ENCODE data around the gene RNF220.
"Not testable (repeated sequence)": the region's sequence is repeated elsewhere in the genome, so short reads cannot be mapped to it uniquely, and the experiment has no call there.

RNF220 gene

GRCh38 chr1:44554706-44555105, 149.7 kb downstream of the RNF220 start:
- ATAC-seq (replicated peaks), result no peak
- Mint-ChIP-seq H3K4me1 (ENCODE audit: low read depth in 2 of 2) (peaks cover 0 to 2% of the 10 kb centered on the region in 2 donors), H3K36me3 (ENCODE audit: insufficient read depth) (peaks cover 5% of the 10 kb centered on the region), H3K9me3 (no peaks in the 10 kb centered on the region), H3K4me3 (no peak overlapping the region), H3K27me3 (peaks cover 7 to 26% of the 10 kb centered on the region in 2 donors), H3K27ac (no peak overlapping the region)
- DNase-seq, result no peak

GRCh38 chr1:44557778-44558177, 152.7 kb downstream of the RNF220 start:
- Mint-ChIP-seq H3K4me1 (ENCODE audit: low read depth in 2 of 2) (peaks cover 2 to 12% of the 10 kb centered on the region in 2 donors), H3K9me3 (no peaks in the 10 kb centered on the region), H3K36me3 (ENCODE audit: insufficient read depth) (peaks cover 7% of the 10 kb centered on the region), H3K27me3 (peaks cover 7 to 26% of the 10 kb centered on the region in 2 donors), H3K27ac (no peak overlapping the region), H3K4me3 (no peak overlapping the region)
- ATAC-seq (replicated peaks) (no peak), DNase-seq (no peak)

- Mint-ChIP-seq H3K4me1 (ENCODE audit: low read depth in 2 of 2) (peaks cover 2 to 12% of the 10 kb centered on the region in 2 donors), H3K27ac (no peak overlapping the region), H3K36me3 (ENCODE audit: insufficient read depth) (peaks cover 7% of the 10 kb centered on the region), H3K9me3 (no peaks in the 10 kb centered on the region), H3K27me3 (peaks cover 7 to 26% of the 10 kb centered on the region in 2 donors), H3K4me3 (no peak overlapping the region)
- ATAC-seq (replicated peaks) (no peak), DNase-seq (no peak)
These were observed 153.8 kb downstream of the RNF220 start for GRCh38 chr1:44558883-44559282.

GRCh38 chr1:44559330-44559729, 154.3 kb downstream of the RNF220 start:
- H3K4me1 Mint-ChIP-seq (ENCODE audit: low read depth in 2 of 2), result peaks cover 2 to 12% of the 10 kb centered on the region in 2 donors
- H3K27ac Mint-ChIP-seq, result no peak overlapping the region
- H3K27me3 Mint-ChIP-seq, result peaks cover 7 to 30% of the 10 kb centered on the region in 2 donors
- no peak overlapping the region for H3K4me3 Mint-ChIP-seq
- DNase-seq (no peak), ATAC-seq (replicated peaks) (no peak)
- peaks cover 7% of the 10 kb centered on the region for H3K36me3 Mint-ChIP-seq (ENCODE audit: insufficient read depth)
- H3K9me3 Mint-ChIP-seq, result no peaks in the 10 kb centered on the region

- Mint-ChIP-seq H3K27me3 (peaks cover 7 to 36% of the 10 kb centered on the region in 2 donors), H3K36me3 (ENCODE audit: insufficient read depth) (peaks cover 7% of the 10 kb centered on the region), H3K9me3 (no peaks in the 10 kb centered on the region), H3K27ac (no peak overlapping the region), H3K4me3 (no peak overlapping the region), H3K4me1 (ENCODE audit: low read depth in 2 of 2) (peaks cover 2 to 12% of the 10 kb centered on the region in 2 donors)
- no peak for ATAC-seq (replicated peaks)
- no peak for DNase-seq
These were observed 154.9 kb downstream of the RNF220 start for GRCh38 chr1:44559913-44560312.

GRCh38 chr1:44560696-44561095, 155.6 kb downstream of the RNF220 start:
- not testable (repeated sequence) for DNase-seq; ATAC-seq (replicated peaks); H3K36me3 Mint-ChIP-seq (ENCODE audit: insufficient read depth); H3K9me3 Mint-ChIP-seq
- peaks cover 2 to 12% of the 10 kb centered on the region in 2 donors for H3K4me1 Mint-ChIP-seq (ENCODE audit: low read depth in 2 of 2)
- peaks cover 7 to 40% of the 10 kb centered on the region in 2 donors for H3K27me3 Mint-ChIP-seq
- peak overlapping the region; percentile 72 to 75 for H3K27ac Mint-ChIP-seq
- H3K4me3 Mint-ChIP-seq, result peak overlapping the region in 1 of 2 donors; percentile 40

- Mint-ChIP-seq H3K27me3 (peaks cover 8 to 49% of the 10 kb centered on the region in 2 donors), H3K4me3 (no peak overlapping the region), H3K36me3 (ENCODE audit: insufficient read depth) (peaks cover 7% of the 10 kb centered on the region), H3K27ac (no peak overlapping the region), H3K9me3 (no peaks in the 10 kb centered on the region), H3K4me1 (ENCODE audit: low read depth in 2 of 2) (peaks cover 2 to 10% of the 10 kb centered on the region in 2 donors)
- no peak for DNase-seq
- no peak for ATAC-seq (replicated peaks)
These were observed 160.2 kb downstream of the RNF220 start for GRCh38 chr1:44565259-44565750.

GRCh38 chr1:44565833-44566232, 160.8 kb downstream of the RNF220 start:
- no peak overlapping the region for H3K27ac Mint-ChIP-seq
- no peak for DNase-seq
- peaks cover 8 to 49% of the 10 kb centered on the region in 2 donors for H3K27me3 Mint-ChIP-seq
- H3K9me3 Mint-ChIP-seq, result no peaks in the 10 kb centered on the region
- H3K4me1 Mint-ChIP-seq (ENCODE audit: low read depth in 2 of 2), result peaks cover 2 to 5% of the 10 kb centered on the region in 2 donors
- no peak overlapping the region for H3K4me3 Mint-ChIP-seq
- ATAC-seq (replicated peaks), result no peak
- H3K36me3 Mint-ChIP-seq (ENCODE audit: insufficient read depth), result peaks cover 7% of the 10 kb centered on the region

GRCh38 chr1:44566281-44567046, 161.4 kb downstream of the RNF220 start:
- ATAC-seq (replicated peaks), result no peak
- Mint-ChIP-seq H3K9me3 (no peaks in the 10 kb centered on the region), H3K27ac (no peak overlapping the region), H3K4me1 (ENCODE audit: low read depth in 2 of 2) (no peaks in the 10 kb centered on the region), H3K27me3 (peaks cover 8 to 49% of the 10 kb centered on the region in 2 donors), H3K4me3 (no peak overlapping the region), H3K36me3 (ENCODE audit: insufficient read depth) (peaks cover 3% of the 10 kb centered on the region)
- no peak for DNase-seq

GRCh38 chr1:44568128-44568900, 163.3 kb downstream of the RNF220 start:
- no peaks in the 10 kb centered on the region for H3K9me3 Mint-ChIP-seq
- no peak for ATAC-seq (replicated peaks)

GRCh38 chr1:44569491-44569890, 164.4 kb downstream of the RNF220 start:
- no peak overlapping the region for H3K4me3 Mint-ChIP-seq
- H3K9me3 Mint-ChIP-seq, result no peaks in the 10 kb centered on the region
- ATAC-seq (replicated peaks) (no peak), DNase-seq (no peak)
- H3K4me1 Mint-ChIP-seq (ENCODE audit: low read depth in 2 of 2), result no peaks in the 10 kb centered on the region
- H3K27ac Mint-ChIP-seq, result no peak overlapping the region
- peaks cover 3% of the 10 kb centered on the region for H3K36me3 Mint-ChIP-seq (ENCODE audit: insufficient read depth)
- H3K27me3 Mint-ChIP-seq, result peaks cover 8 to 44% of the 10 kb centered on the region in 2 donors

More at GRCh38 chr1:44568128-44568900, 163.3 kb downstream of the RNF220 start:
- Mint-ChIP-seq H3K4me1 (ENCODE audit: low read depth in 2 of 2) (no peaks in the 10 kb centered on the region), H3K27ac (no peak overlapping the region), H3K27me3 (peaks cover 8 to 49% of the 10 kb centered on the region in 2 donors), H3K36me3 (ENCODE audit: insufficient read depth) (peaks cover 3% of the 10 kb centered on the region), H3K4me3 (no peak overlapping the region)
- no peak for DNase-seq

GRCh38 chr1:44571712-44572571, 166.9 kb downstream of the RNF220 start:
- Mint-ChIP-seq H3K4me3 (no peak overlapping the region), H3K36me3 (ENCODE audit: insufficient read depth) (no peaks in the 10 kb centered on the region), H3K27me3 (peaks cover 15 to 26% of the 10 kb centered on the region in 2 donors), H3K4me1 (ENCODE audit: low read depth in 2 of 2) (no peaks in the 10 kb centered on the region), H3K27ac (no peak overlapping the region), H3K9me3 (no peaks in the 10 kb centered on the region)
- ATAC-seq (replicated peaks) (peak; percentile 40), DNase-seq (peak; percentile 8 to 26 (median 16))

GRCh38 chr1:44572572-44572879, 167.5 kb downstream of the RNF220 start:
- DNase-seq (no peak), ATAC-seq (replicated peaks) (no peak)
- H3K27ac Mint-ChIP-seq, result no peak overlapping the region
- no peaks in the 10 kb centered on the region for H3K9me3 Mint-ChIP-seq
- no peaks in the 10 kb centered on the region for H3K4me1 Mint-ChIP-seq (ENCODE audit: low read depth in 2 of 2)
- H3K36me3 Mint-ChIP-seq (ENCODE audit: insufficient read depth), result no peaks in the 10 kb centered on the region
- no peak overlapping the region for H3K4me3 Mint-ChIP-seq
- H3K27me3 Mint-ChIP-seq, result peaks cover 21 to 26% of the 10 kb centered on the region in 2 donors

Measured in effector memory CD8-positive, alpha-beta T cell (primary cell).